ENCODE data around the gene CDKN2B.

Gene CDKN2B

DNA sequence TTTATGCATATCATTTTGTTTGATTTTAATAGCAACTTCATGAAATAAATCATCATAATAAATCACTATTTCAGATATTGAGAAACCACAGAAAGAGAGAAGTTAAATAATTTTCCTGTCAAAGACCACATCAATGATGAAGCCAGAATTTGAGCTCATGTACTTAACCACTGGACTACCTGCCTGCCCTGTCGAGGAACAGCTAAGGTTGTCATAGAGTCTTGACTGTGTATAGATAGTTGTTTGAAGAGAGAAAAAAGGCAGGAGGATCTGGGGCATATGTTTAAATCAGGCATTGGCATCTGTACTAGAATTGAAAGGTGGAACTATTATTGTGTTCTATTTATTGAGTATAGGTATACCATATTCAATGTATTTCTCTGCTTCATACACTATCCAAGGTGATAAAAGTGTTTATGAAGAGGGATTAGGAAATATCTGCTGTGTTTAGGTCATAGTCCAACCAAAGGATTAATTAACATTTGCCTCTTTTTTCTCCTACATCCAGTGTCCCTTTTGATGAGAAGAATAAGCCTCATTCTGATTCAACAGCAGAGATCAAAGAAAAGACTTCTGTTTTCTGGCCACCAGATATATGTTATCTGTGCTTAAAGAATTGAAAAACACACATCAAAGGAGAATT lies 37.3 kb upstream of the CDKN2B start:
- DNase-seq (ENCODE audit: low read depth): no peak
- Histone ChIP-seq H3K4me3 (ENCODE audit: low read length) (no peak overlapping the region), H3K4me1 (ENCODE audit: control insufficient read depth, insufficient read depth, low read length) (peaks cover 37% of the 10 kb centered on the region), H3K27me3 (replicated peaks; ENCODE audit: control insufficient read depth, insufficient read depth, low read length) (no peaks in the 10 kb centered on the region), H3K9me3 (ENCODE audit: control insufficient read depth, low read length) (no peaks in the 10 kb centered on the region), H3K36me3 (ENCODE audit: control insufficient read depth, insufficient read depth, low read length, severe bottlenecking) (no peaks in the 10 kb centered on the region), H3K9ac (ENCODE audit: low read length) (no peak overlapping the region)

DNA sequence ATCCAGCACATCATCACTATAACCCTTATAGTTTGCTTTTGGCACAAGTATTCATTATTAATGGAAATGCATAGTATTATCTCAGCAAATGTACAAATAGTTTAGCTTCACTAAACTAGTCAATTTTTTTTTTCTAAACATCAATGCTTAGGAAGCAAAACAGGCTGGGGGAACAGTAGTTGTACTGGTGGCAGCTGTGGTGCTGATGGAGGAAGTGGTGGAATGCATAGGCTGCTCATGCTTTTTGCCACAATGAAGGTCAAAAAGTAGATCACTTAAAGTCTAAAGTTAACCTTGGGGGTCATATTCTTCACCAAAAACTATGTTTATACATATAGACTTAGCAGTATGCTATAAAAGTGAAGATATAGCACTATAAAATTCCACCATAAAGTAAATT lies 36.3 kb upstream of the CDKN2B start:
- Histone ChIP-seq H3K9ac (ENCODE audit: low read length) (no peak overlapping the region), H3K4me3 (ENCODE audit: low read length) (no peak overlapping the region), H3K9me3 (ENCODE audit: control insufficient read depth, low read length) (no peaks in the 10 kb centered on the region), H3K4me1 (ENCODE audit: control insufficient read depth, insufficient read depth, low read length) (peaks cover 45% of the 10 kb centered on the region), H3K36me3 (ENCODE audit: control insufficient read depth, insufficient read depth, low read length, severe bottlenecking) (no peaks in the 10 kb centered on the region), H3K27me3 (replicated peaks; ENCODE audit: control insufficient read depth, insufficient read depth, low read length) (no peaks in the 10 kb centered on the region)
- DNase-seq (ENCODE audit: low read depth): no peak

DNA sequence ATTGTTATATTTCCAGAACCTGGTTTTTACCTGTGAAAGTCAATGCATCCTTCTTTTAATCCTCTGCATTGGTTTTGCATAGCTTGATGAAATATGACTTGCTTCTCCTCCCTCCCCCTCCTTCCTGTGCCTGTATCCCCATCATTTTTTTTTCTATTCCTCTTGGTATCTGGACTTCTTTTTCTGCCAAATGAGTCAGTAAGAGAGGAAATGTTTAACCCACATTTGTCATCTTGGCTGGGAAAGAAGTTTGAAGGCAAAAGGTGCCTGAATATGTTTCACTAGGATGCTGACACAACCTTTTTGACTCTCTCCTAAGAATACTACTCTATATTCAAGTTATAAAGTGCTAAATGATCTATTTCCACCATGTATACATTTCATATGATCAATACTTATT lies 35.5 kb upstream of the CDKN2B start:
- H3K9ac ChIP-seq (ENCODE audit: low read length): no peak overlapping the region
- no peaks in the 10 kb centered on the region for H3K9me3 ChIP-seq (ENCODE audit: control insufficient read depth, low read length)
- no peaks in the 10 kb centered on the region for H3K27me3 ChIP-seq (replicated peaks; ENCODE audit: control insufficient read depth, insufficient read depth, low read length)
- H3K4me1 ChIP-seq (ENCODE audit: control insufficient read depth, insufficient read depth, low read length): peaks cover 50% of the 10 kb centered on the region
- no peaks in the 10 kb centered on the region for H3K36me3 ChIP-seq (ENCODE audit: control insufficient read depth, insufficient read depth, low read length, severe bottlenecking)
- no peak overlapping the region for H3K4me3 ChIP-seq (ENCODE audit: low read length)
- peak; percentile 62 for DNase-seq (ENCODE audit: low read depth)

DNA sequence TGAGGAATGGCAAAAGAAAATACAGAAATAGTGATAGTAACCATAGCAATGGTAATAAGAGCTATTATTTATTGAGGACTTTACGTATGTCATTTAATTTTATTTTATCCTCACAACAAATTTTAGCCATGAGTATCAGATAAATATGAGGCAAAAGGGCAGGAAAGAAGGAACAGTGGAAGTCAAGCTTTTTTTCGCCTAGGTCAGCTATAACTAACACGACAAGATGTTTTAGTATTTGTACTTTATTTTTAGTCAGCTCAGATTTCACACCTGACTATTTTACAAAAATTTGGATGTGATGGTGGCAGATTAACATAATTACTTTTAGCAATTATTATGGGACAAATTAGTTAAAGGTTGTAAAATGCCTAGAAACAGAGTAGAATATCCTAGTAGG lies 34.8 kb upstream of the CDKN2B start:
- Histone ChIP-seq H3K4me1 (ENCODE audit: control insufficient read depth, insufficient read depth, low read length) (peaks cover 50% of the 10 kb centered on the region), H3K36me3 (ENCODE audit: control insufficient read depth, insufficient read depth, low read length, severe bottlenecking) (no peaks in the 10 kb centered on the region), H3K27me3 (replicated peaks; ENCODE audit: control insufficient read depth, insufficient read depth, low read length) (no peaks in the 10 kb centered on the region), H3K9ac (ENCODE audit: low read length) (no peak overlapping the region), H3K4me3 (ENCODE audit: low read length) (no peak overlapping the region), H3K9me3 (ENCODE audit: control insufficient read depth, low read length) (no peaks in the 10 kb centered on the region)
- no peak for DNase-seq (ENCODE audit: low read depth)

DNA sequence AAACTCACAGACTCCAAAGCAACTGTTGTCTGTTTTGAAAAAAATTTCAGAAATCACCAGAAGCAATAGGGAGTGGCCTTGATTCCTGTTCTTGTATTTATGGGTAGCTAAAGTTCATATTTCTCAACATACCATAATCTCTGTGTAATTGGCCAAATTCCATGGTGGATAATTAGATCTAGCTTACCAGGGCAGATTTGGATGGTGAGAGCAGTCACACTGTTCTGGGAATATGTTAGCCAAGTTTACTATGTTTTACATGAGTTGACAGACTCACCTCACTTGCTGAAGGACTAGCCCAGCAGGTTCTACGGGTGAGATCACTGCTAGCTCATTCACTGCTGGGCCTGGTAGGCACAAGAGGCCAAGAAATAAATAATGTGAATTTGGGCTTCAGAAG lies 32.7 kb upstream of the CDKN2B start:
- no peaks in the 10 kb centered on the region for H3K27me3 ChIP-seq (replicated peaks; ENCODE audit: control insufficient read depth, insufficient read depth, low read length)
- peak; percentile 73 for DNase-seq (ENCODE audit: low read depth)

DNA sequence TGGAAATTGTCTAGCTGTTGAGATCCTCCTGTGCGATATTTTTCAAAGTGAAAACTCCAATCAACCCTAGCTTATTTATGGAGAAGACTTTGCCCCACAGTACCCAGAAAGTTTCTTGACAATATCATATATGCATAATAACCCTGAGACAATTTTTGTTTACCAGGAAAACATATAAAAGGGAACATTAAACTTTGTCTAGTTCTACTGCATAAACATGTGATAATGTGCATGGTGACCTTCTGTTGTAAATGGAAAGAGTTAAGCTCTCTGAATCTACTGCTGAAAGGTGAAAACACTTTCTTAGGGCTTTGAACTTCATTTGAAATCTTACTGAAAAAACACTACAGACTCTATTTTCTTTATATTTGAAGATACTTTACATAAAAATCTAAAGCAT lies 32.2 kb upstream of the CDKN2B start:
- Histone ChIP-seq H3K4me3 (ENCODE audit: low read length) (peak overlapping the region; percentile 31), H3K36me3 (ENCODE audit: control insufficient read depth, insufficient read depth, low read length, severe bottlenecking) (no peaks in the 10 kb centered on the region), H3K27me3 (replicated peaks; ENCODE audit: control insufficient read depth, insufficient read depth, low read length) (no peaks in the 10 kb centered on the region), H3K9me3 (ENCODE audit: control insufficient read depth, low read length) (no peaks in the 10 kb centered on the region), H3K9ac (ENCODE audit: low read length) (peak overlapping the region; percentile 73), H3K4me1 (ENCODE audit: control insufficient read depth, insufficient read depth, low read length) (peaks cover 73% of the 10 kb centered on the region)
- DNase-seq (ENCODE audit: low read depth): peak; percentile 19

More for the DNA sequence above, 32.7 kb upstream of the CDKN2B start:
- Histone ChIP-seq H3K9ac (ENCODE audit: low read length) (peak overlapping the region; percentile 73), H3K4me1 (ENCODE audit: control insufficient read depth, insufficient read depth, low read length) (peaks cover 70% of the 10 kb centered on the region), H3K36me3 (ENCODE audit: control insufficient read depth, insufficient read depth, low read length, severe bottlenecking) (no peaks in the 10 kb centered on the region), H3K9me3 (ENCODE audit: control insufficient read depth, low read length) (no peaks in the 10 kb centered on the region), H3K4me3 (ENCODE audit: low read length) (peak overlapping the region; percentile 31)

DNA sequence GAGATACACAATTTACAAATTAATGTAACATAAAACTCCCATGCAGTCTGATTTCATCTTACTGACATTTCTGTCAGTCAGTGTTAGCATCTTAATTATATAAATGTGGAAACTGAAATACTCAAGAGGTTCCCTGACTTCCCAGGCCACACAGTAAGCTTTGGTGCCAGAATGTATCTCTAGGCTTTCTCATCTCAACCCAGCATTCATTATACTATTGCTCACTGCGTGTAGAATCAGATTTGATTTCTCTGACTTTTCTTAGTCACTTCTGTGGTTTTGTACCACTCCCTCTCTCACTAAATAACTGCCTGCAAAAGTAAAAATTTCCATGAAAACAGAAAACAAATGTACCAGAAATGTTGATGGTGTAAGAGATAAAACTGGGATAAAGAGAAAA lies 31.7 kb upstream of the CDKN2B start:
- Histone ChIP-seq H3K27me3 (replicated peaks; ENCODE audit: control insufficient read depth, insufficient read depth, low read length) (no peaks in the 10 kb centered on the region), H3K4me3 (ENCODE audit: low read length) (peak overlapping the region; percentile 31), H3K9me3 (ENCODE audit: control insufficient read depth, low read length) (no peaks in the 10 kb centered on the region), H3K4me1 (ENCODE audit: control insufficient read depth, insufficient read depth, low read length) (peaks cover 75% of the 10 kb centered on the region), H3K9ac (ENCODE audit: low read length) (peak overlapping the region; percentile 73), H3K36me3 (ENCODE audit: control insufficient read depth, insufficient read depth, low read length, severe bottlenecking) (no peaks in the 10 kb centered on the region)
- DNase-seq (ENCODE audit: low read depth): peak; percentile 77

DNA sequence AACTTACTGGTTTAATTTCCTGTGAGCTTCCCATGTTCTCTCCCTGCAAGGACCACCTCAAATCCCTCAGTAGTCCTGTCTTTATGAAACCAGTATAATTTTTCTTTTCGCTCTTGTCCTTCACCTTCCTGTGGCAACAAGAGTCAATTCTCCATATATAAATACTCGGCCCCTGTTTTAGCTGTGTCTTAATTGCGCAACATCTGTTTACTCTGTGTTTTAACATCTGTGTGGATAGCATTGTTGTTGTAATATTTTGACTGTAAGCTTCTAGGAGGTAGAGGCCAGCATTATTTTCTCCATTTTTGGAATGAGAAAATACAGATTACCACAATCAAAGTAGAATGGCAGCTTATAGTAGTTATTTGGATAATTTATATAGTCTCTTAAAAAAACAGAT lies 30.2 kb upstream of the CDKN2B start:
- Histone ChIP-seq H3K27me3 (replicated peaks; ENCODE audit: control insufficient read depth, insufficient read depth, low read length) (no peaks in the 10 kb centered on the region), H3K4me3 (ENCODE audit: low read length) (no peak overlapping the region), H3K36me3 (ENCODE audit: control insufficient read depth, insufficient read depth, low read length, severe bottlenecking) (no peaks in the 10 kb centered on the region), H3K9ac (ENCODE audit: low read length) (no peak overlapping the region), H3K9me3 (ENCODE audit: control insufficient read depth, low read length) (no peaks in the 10 kb centered on the region), H3K4me1 (ENCODE audit: control insufficient read depth, insufficient read depth, low read length) (peaks cover 72% of the 10 kb centered on the region)
- DNase-seq (ENCODE audit: low read depth): peak; percentile 68

DNA sequence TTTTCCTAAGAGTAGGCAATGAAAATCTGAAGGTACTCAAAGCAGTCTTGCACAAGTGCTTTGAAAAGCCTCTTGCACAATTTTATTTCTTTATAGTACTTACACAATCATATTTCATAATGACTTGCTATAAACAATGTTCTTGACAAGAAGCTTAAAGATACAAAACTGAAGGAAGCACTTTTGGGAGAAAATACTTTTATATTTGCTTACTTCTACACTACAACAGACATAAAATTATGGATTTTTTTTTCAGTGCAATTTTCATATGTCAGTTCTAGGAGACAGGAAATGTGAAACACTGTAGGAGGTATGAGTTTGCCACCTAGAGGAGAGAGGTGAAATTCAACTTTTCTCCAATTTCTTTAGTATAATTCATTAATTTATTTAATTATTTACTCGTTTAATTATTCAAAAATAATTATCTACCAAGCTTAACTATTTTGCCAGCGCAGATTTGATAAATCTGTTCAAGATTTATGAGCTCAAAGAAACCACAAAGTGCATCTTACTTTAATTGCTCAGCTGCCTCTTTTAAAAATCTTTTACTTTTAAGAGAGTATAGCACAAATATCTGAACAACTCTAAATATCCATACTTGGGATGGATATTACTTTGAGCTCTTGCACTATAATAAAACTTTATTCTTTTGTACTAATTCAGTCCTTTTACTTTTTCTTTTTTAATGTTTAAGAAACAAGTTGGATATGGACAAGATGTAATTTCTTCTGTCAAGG lies 29.0 kb upstream of the CDKN2B start:
- peak overlapping the region; percentile 13 for H3K4me3 ChIP-seq (ENCODE audit: low read length)
- H3K9me3 ChIP-seq (ENCODE audit: control insufficient read depth, low read length): no peaks in the 10 kb centered on the region
- peaks cover 68% of the 10 kb centered on the region for H3K4me1 ChIP-seq (ENCODE audit: control insufficient read depth, insufficient read depth, low read length)
- peak overlapping the region; percentile 46 for H3K9ac ChIP-seq (ENCODE audit: low read length)
- no peaks in the 10 kb centered on the region for H3K27me3 ChIP-seq (replicated peaks; ENCODE audit: control insufficient read depth, insufficient read depth, low read length)
- no peaks in the 10 kb centered on the region for H3K36me3 ChIP-seq (ENCODE audit: control insufficient read depth, insufficient read depth, low read length, severe bottlenecking)
- DNase-seq (ENCODE audit: low read depth): peak; percentile 89

DNA sequence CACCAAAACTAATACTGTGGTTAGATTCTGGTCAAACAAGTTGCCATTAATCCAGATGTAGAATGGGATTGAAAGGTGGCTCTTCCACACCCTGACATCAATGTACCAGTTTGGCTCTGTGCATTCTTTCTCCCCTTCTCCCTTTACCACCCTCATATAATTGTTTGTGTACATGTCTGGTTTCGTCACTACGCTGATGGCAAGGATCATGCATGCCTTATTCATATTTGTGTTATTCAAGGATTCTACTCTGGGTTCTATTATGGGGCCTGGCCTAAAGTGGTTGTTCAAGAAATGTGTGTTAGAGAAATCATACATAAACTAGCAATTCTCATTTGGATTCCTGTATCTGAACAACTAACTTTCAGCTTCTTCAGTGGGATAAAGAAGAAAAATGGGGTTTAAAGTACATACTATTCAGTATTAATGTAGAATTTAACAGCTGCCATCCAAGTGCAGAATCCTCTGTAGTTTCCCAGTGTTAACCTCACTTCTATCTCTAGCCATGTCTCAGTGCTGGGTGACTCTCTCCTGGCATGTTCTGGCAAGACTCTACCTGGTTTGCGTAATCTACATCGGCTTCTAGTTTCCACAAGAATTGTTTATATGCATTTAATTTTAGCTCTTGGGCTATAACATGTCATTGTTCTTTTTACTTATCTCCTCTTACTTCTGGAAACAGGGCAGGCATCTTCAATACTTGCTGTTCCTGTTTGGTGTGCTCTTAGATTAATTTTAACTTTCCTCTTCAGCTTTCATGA lies 27.9 kb upstream of the CDKN2B start:
- Histone ChIP-seq H3K27me3 (replicated peaks; ENCODE audit: control insufficient read depth, insufficient read depth, low read length) (no peaks in the 10 kb centered on the region), H3K9ac (ENCODE audit: low read length) (peak overlapping the region; percentile 27), H3K4me1 (ENCODE audit: control insufficient read depth, insufficient read depth, low read length) (peaks cover 63% of the 10 kb centered on the region), H3K4me3 (ENCODE audit: low read length) (peak overlapping the region; percentile 13), H3K36me3 (ENCODE audit: control insufficient read depth, insufficient read depth, low read length, severe bottlenecking) (no peaks in the 10 kb centered on the region), H3K9me3 (ENCODE audit: control insufficient read depth, low read length) (no peaks in the 10 kb centered on the region)
- peak; percentile 57 for DNase-seq (ENCODE audit: low read depth)

DNA sequence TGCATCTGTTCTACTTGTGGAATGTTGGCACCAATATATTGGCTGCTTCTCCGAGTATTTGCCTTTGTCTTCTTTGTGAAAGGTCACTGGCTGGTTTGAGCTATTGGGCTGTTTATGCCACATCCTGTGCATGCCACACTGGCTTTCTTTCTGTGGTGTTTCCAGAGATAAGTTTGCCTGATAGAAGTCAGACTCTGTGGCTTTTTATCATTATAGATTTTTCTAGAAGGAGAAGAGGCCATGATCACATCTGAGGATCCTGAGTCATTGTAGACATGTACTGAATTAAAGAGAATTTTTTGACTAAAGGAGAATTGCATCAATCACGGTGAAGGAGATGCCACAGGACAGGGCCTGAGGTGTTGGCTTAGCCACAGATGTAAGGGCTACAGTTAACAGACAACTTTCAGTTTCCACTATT lies 26.5 kb upstream of the CDKN2B start:
- H3K9me3 ChIP-seq (ENCODE audit: control insufficient read depth, low read length): no peaks in the 10 kb centered on the region
- no peak overlapping the region for H3K9ac ChIP-seq (ENCODE audit: low read length)
- no peaks in the 10 kb centered on the region for H3K27me3 ChIP-seq (replicated peaks; ENCODE audit: control insufficient read depth, insufficient read depth, low read length)
- H3K4me1 ChIP-seq (ENCODE audit: control insufficient read depth, insufficient read depth, low read length): peaks cover 52% of the 10 kb centered on the region
- H3K36me3 ChIP-seq (ENCODE audit: control insufficient read depth, insufficient read depth, low read length, severe bottlenecking): no peaks in the 10 kb centered on the region
- DNase-seq (ENCODE audit: low read depth): no peak
- H3K4me3 ChIP-seq (ENCODE audit: low read length): no peak overlapping the region

All from adipocyte (in vitro differentiated cells).